HG03469 (cell line): ENCODE measurements around the gene ZNF33B.
A peak's percentile ranks its signal among the peaks of the same experiment; 100 is the strongest.
"Not testable (repeated sequence)": the region's sequence is repeated elsewhere in the genome, so short reads cannot be mapped to it uniquely, and the experiment has no call there.

Experiments
- ATAC-seq: cut with Tn5 transposase; IDR thresholded peaks from one replicate; pipeline ENCODE4 v1.9.1; 2021; ENCODE audit warnings: mild to moderate bottlenecking, moderate library complexity, moderate number of reproducible peaks; ENCODE audit not compliant: unreplicated experiment

ZNF33B gene

GRCh38 chr10:42618424-42618823 is 19.9 kb downstream of the ZNF33B start:
- ATAC-seq = no peak

- no peak for ATAC-seq
Measured at GRCh38 chr10:42615419-42615818, 23.0 kb downstream of the ZNF33B start.

GRCh38 chr10:42609872-42610271 is 28.5 kb downstream of the ZNF33B start:
- no peak for ATAC-seq

- ATAC-seq = no peak
Measured at GRCh38 chr10:42598249-42598873, 40.0 kb downstream of the ZNF33B start.

GRCh38 chr10:42596196-42596595 is 42.2 kb downstream of the ZNF33B start:
- no peak for ATAC-seq

GRCh38 chr10:42594246-42594650 is 44.1 kb downstream of the ZNF33B start:
- no peak for ATAC-seq

GRCh38 chr10:42593284-42593683 is 45.1 kb downstream of the ZNF33B start:
- no peak for ATAC-seq

- ATAC-seq = no peak
Measured at GRCh38 chr10:42583828-42584227, 54.5 kb downstream of the ZNF33B start.

- no peak for ATAC-seq
Measured at GRCh38 chr10:42578019-42578418, 60.4 kb downstream of the ZNF33B start.

GRCh38 chr10:42576338-42576737 is 62.0 kb downstream of the ZNF33B start:
- no peak for ATAC-seq

- ATAC-seq = no peak
Measured at GRCh38 chr10:42574336-42574735, 64.0 kb downstream of the ZNF33B start.

GRCh38 chr10:42556931-42557330 is 81.4 kb downstream of the ZNF33B start:
- ATAC-seq = no peak

GRCh38 chr10:42553576-42553975 is 84.8 kb downstream of the ZNF33B start:
- not testable (repeated sequence) for ATAC-seq

- ATAC-seq = peak; percentile 12
Measured at GRCh38 chr10:42553064-42553407, 85.3 kb downstream of the ZNF33B start.

- ATAC-seq = peak; percentile 93
Measured at GRCh38 chr10:42552188-42553063, 85.9 kb downstream of the ZNF33B start.

GRCh38 chr10:42551582-42552187 is 86.7 kb downstream of the ZNF33B start:
- no peak for ATAC-seq

GRCh38 chr10:42549851-42550250 is 88.5 kb downstream of the ZNF33B start:
- ATAC-seq = no peak

- no peak for ATAC-seq
Measured at GRCh38 chr10:42548254-42548653, 90.1 kb downstream of the ZNF33B start.

- no peak for ATAC-seq
Measured at GRCh38 chr10:42544945-42545344, 93.4 kb downstream of the ZNF33B start.

- ATAC-seq = no peak
Measured at GRCh38 chr10:42543840-42544372, 94.5 kb downstream of the ZNF33B start.
